Progenitor cell of endocrine pancreas (in vitro differentiated cells): Measurements from ENCODE around the gene CXCL16. TPM values are rescaled to one million over a fixed set of nuclear protein-coding genes. Genes with fewer than 3 reads are reported as not detected.
A peak's percentile ranks its signal among the peaks of the same experiment; 100 is the strongest.

Experiments used
- DNase-seq: peaks from one replicate; pipeline ENCODE4 v3.0.0; 2021; ENCODE audit warnings: low spot score; ENCODE audit not compliant: unreplicated experiment
- H3K27ac Mint-ChIP-seq: 2 replicates; pipeline ENCODE4 v1.8.0; 2021; ENCODE audit warnings: mild to moderate bottlenecking, moderate library complexity, mixed read lengths
- H3K27me3 Mint-ChIP-seq: 2 replicates; pipeline ENCODE4 v1.8.0; 2021; ENCODE audit warnings: mixed read lengths
- H3K36me3 Mint-ChIP-seq: 2 replicates; pipeline ENCODE4 v1.8.0; 2022; ENCODE audit warnings: mixed read lengths; ENCODE audit not compliant: insufficient read depth
- H3K4me1 Mint-ChIP-seq: 2 replicates; pipeline ENCODE4 v1.8.0; 2021; ENCODE audit warnings: low read depth, mixed read lengths
- H3K4me3 Mint-ChIP-seq: 2 replicates; pipeline ENCODE4 v1.8.0; 2021; ENCODE audit warnings: low read depth, mild to moderate bottlenecking, moderate library complexity, mixed read lengths
- H3K9me3 Mint-ChIP-seq: 2 replicates; pipeline ENCODE4 v1.8.0; 2021; ENCODE audit warnings: low read depth, mixed read lengths
- total RNA-seq: library from RNA; stranded (reverse); gene quantifications from 2 replicates; pipeline ENCODE4 v1.2.1, GENCODE V29; 2021
- TF ChIP-seq, protein P1 (sequence below): fragments of 200-600 bp; sonication (generic); IDR thresholded peaks from one replicate; pipeline ENCODE4 v1.5.0; 2021; ENCODE audit warnings: antibody characterized with exemption, mild to moderate bottlenecking; ENCODE audit not compliant: unreplicated experiment

CXCL16 gene
- total RNA-seq, 1 donor from 2014 or later: 4.3 TPM

DNA sequence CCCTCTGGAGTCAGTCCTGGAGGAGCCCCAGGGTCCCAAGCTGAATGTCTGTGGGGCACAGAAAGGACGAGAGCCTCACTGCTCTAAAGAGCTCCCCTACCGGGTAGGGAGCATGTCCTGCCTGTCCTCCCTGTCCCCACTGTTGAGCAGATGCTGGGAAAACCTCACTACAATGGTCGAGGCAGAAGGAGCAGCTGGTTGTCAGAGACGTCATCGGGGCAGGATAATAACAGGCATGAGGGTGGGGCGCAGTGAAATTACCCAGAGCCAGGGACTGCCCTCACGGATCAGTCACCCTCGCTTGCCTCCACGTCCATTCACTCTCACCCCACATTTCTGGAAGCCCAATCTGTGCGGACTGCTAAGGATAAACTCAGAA lies 32.5 kb upstream of the CXCL16 start:
- H3K4me3 Mint-ChIP-seq: no peak overlapping the region
- TF ChIP-seq, protein P1, sequence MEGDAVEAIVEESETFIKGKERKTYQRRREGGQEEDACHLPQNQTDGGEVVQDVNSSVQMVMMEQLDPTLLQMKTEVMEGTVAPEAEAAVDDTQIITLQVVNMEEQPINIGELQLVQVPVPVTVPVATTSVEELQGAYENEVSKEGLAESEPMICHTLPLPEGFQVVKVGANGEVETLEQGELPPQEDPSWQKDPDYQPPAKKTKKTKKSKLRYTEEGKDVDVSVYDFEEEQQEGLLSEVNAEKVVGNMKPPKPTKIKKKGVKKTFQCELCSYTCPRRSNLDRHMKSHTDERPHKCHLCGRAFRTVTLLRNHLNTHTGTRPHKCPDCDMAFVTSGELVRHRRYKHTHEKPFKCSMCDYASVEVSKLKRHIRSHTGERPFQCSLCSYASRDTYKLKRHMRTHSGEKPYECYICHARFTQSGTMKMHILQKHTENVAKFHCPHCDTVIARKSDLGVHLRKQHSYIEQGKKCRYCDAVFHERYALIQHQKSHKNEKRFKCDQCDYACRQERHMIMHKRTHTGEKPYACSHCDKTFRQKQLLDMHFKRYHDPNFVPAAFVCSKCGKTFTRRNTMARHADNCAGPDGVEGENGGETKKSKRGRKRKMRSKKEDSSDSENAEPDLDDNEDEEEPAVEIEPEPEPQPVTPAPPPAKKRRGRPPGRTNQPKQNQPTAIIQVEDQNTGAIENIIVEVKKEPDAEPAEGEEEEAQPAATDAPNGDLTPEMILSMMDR: no peak
- no peaks in the 10 kb centered on the region for H3K36me3 Mint-ChIP-seq
- H3K9me3 Mint-ChIP-seq: no peaks in the 10 kb centered on the region
- H3K4me1 Mint-ChIP-seq: peaks cover 7% of the 10 kb centered on the region
- DNase-seq: no peak
- peak overlapping the region; percentile 69 for H3K27ac Mint-ChIP-seq
- peaks cover 7% of the 10 kb centered on the region for H3K27me3 Mint-ChIP-seq

DNA sequence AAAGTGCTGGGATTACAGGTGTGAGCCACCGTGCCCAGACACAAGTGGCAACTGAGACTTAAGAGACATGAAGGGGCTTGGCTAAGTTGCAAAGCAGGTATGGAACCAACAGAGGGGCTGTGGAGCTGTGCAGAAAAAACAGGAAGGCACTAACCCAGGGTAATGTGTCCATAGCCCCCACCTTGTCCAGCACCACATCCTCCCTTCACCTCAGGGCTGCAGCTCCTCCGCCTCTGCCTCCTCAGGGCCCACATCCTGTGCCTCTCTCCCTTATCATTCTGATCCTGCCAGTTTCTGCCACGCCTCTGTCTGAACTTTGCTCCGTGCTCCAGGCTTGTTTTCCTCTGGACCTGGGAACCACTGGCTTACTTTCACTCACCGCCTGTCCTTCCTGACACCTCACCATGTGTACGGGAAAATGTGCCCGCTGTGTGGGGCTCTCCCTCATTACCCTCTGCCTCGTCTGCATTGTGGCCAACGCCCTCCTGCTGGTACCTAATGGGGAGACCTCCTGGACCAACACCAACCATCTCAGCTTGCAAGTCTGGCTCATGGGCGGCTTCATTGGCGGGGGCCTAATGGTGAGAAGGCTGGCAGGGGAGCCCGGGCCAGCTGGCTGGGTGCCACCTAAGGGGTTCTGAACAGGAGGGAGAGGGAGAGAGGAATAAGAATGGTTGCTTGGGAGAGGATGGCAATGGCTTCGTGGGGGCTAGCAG lies 31.9 kb upstream of the CXCL16 start, which contains the start of gene TM4SF5:
Gene TM4SF5 (plus strand): TSS at position 368 of the 716 bp plus-strand sequence. CDS start 37 bp downstream, at position 405.
- TF ChIP-seq, protein P1: no peak
- no peak for DNase-seq
- Mint-ChIP-seq H3K9me3 (no peaks in the 10 kb centered on the region), H3K36me3 (no peaks in the 10 kb centered on the region), H3K27ac (peak within 1 kb of the TSS; percentile 69), H3K27me3 (peaks cover 7% of the 10 kb centered on the region), H3K4me1 (peaks cover 7% of the 10 kb centered on the region), H3K4me3 (no peak within 1 kb of the TSS)

DNA sequence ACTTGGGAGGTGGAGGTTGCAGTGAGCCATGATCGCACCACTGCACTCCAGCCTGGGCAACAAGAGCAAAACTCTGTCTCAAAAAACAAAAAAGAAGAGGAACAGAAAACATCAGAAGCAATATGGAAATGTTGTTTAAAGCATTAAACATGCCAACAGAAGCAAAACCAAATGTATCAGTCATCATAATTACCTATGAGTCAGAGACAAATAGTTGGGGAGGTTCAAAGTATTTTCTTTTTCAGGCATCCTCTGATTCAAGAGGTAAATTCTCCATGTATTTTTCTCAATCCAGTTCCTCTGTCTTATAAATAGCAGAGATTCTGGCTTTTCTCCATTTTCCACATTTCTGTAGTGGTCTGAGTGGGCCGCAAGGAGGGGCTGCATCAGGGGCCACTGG lies 29.9 kb upstream of the CXCL16 start:
- Mint-ChIP-seq H3K4me1 (peaks cover 7% of the 10 kb centered on the region), H3K27me3 (peaks cover 7% of the 10 kb centered on the region), H3K4me3 (no peak overlapping the region), H3K9me3 (no peaks in the 10 kb centered on the region), H3K36me3 (no peaks in the 10 kb centered on the region), H3K27ac (no peak overlapping the region)
- TF ChIP-seq, protein P1: no peak
- no peak for DNase-seq

DNA sequence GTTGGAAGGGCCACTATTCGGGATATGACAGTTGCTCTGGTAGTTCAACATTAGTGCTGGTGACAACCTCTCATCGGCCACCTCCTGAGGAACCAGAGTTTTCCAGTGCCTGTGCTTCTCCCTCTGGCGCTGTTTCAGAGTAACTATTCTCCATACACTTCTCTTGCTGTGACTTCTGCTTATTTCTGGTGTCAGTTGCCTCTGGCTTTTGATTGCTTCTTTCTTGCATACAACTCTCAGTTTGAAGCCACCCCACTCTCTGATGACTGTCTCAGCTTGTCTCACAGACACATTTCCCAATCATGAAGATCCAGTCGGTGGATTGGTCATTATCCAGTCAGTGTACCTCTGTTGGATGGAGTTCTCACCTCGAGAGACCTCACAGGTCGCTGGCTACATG lies 28.6 kb upstream of the CXCL16 start:
- no peaks in the 10 kb centered on the region for H3K36me3 Mint-ChIP-seq
- H3K9me3 Mint-ChIP-seq: no peaks in the 10 kb centered on the region
- peaks cover 7% of the 10 kb centered on the region for H3K4me1 Mint-ChIP-seq
- H3K27ac Mint-ChIP-seq: no peak overlapping the region
- H3K27me3 Mint-ChIP-seq: peaks cover 4% of the 10 kb centered on the region
- DNase-seq: no peak
- no peak overlapping the region for H3K4me3 Mint-ChIP-seq
- TF ChIP-seq, protein P1: no peak

DNA sequence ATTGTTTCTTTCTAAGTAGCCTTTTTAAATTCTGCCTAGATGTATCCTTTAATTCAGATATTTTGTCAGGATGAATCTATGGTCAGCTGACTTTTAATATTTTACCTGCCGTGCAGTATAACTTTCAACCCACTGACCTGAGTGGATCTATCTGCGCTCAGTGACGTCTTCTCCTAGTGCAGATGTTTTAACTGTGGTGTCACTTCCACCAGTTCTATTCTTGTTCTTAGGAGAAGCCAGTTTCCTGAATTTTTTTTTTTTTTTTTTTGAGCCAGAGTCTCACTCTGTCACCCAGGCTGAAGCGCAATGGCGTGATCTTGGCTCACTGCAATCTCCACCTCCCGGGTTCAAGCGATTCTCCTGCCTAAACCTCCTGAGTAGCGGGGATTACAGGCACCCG lies 27.0 kb upstream of the CXCL16 start:
- H3K4me3 Mint-ChIP-seq: no peak overlapping the region
- TF ChIP-seq, protein P1: no peak
- H3K4me1 Mint-ChIP-seq: peaks cover 4% of the 10 kb centered on the region
- no peaks in the 10 kb centered on the region for H3K9me3 Mint-ChIP-seq
- peaks cover 2% of the 10 kb centered on the region for H3K27me3 Mint-ChIP-seq
- DNase-seq: no peak
- no peaks in the 10 kb centered on the region for H3K36me3 Mint-ChIP-seq
- no peak overlapping the region for H3K27ac Mint-ChIP-seq
